ENCODE measurements around the gene CADPS. TPM values are rescaled to one million over a fixed set of nuclear protein-coding genes. Genes with fewer than 3 reads are reported as not detected.

The CADPS gene
- total RNA-seq, 1 donor from 2014 or later, result 1.3 TPM

- no peak for DNase-seq (ENCODE audit: low read depth)
- no peak for FAIRE-seq
- Histone ChIP-seq H3K36me3 (ENCODE audit: control insufficient read depth, insufficient read depth, low read length) (no peaks in the 10 kb centered on the region), H3K27me3 (ENCODE audit: control insufficient read depth, insufficient read depth, low read length) (peaks cover 86% of the 10 kb centered on the region), H3K4me3 (ENCODE audit: low read depth, low read length) (no peak overlapping the region)
- TF ChIP-seq, protein P1, sequence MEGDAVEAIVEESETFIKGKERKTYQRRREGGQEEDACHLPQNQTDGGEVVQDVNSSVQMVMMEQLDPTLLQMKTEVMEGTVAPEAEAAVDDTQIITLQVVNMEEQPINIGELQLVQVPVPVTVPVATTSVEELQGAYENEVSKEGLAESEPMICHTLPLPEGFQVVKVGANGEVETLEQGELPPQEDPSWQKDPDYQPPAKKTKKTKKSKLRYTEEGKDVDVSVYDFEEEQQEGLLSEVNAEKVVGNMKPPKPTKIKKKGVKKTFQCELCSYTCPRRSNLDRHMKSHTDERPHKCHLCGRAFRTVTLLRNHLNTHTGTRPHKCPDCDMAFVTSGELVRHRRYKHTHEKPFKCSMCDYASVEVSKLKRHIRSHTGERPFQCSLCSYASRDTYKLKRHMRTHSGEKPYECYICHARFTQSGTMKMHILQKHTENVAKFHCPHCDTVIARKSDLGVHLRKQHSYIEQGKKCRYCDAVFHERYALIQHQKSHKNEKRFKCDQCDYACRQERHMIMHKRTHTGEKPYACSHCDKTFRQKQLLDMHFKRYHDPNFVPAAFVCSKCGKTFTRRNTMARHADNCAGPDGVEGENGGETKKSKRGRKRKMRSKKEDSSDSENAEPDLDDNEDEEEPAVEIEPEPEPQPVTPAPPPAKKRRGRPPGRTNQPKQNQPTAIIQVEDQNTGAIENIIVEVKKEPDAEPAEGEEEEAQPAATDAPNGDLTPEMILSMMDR (IDR thresholded peaks at IDR 0.05; ENCODE audit: insufficient read depth, low read length, severe bottlenecking), result no peak
Observed at GRCh38 chr3:62371720-62372591, 503.3 kb downstream of the CADPS start.

DNA sequence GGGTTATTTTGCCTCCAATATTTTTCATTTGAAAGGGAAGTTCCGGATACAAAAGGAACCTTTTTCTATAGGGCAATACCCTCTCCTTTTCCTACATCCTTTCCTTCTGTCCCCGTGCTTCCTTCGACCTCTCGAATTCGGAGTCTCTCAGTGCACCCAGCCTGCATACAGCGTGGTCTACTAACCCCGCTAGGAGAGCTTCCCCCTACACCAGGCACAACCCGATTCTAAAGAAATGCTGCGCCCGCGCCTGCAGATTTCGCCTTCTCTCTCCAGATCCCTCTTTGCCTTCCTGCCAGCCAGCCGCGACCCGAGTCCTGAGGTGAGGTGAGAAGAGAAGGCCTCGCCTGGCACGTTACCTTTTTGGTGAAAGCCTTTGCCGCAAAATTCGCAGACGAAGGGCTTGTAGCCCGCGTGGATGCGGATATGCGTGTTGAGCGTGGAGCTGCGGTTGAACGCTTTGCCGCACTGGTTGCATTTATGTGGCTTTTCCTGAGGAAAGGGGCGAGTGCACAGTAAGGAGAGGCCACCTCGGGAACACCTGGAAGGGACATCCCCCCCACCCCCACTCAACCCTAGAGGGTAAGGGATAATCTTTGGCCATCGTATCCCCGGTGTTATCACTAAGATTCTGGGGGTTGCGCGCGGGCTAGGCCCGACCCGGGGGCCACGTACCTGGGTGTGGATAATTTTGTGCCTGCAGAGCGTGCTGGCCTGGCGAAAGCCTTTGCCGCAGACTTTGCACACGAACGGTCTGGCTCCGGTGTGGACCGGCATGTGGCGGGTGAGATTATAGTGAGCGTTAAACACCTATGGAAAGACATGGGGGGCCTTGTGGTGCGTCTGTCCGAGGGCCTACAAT lies 504.1 kb downstream of the CADPS start:
- DNase-seq (ENCODE audit: low read depth) (no peak), FAIRE-seq (no peak)
- H3K36me3 ChIP-seq (ENCODE audit: control insufficient read depth, insufficient read depth, low read length), result no peaks in the 10 kb centered on the region
- H3K4me3 ChIP-seq (ENCODE audit: low read depth, low read length), result no peak overlapping the region
- TF ChIP-seq, protein P1 (IDR thresholded peaks at IDR 0.05; ENCODE audit: insufficient read depth, low read length, severe bottlenecking), result no peak
- H3K27me3 ChIP-seq (ENCODE audit: control insufficient read depth, insufficient read depth, low read length), result peaks cover 88% of the 10 kb centered on the region

GRCh38 chr3:62370112-62370857 lies 504.9 kb downstream of the CADPS start:
- H3K27me3 ChIP-seq (ENCODE audit: control insufficient read depth, insufficient read depth, low read length), result peaks cover 84% of the 10 kb centered on the region
- TF ChIP-seq, protein P1 (IDR thresholded peaks at IDR 0.05; ENCODE audit: insufficient read depth, low read length, severe bottlenecking), result no peak
- H3K36me3 ChIP-seq (ENCODE audit: control insufficient read depth, insufficient read depth, low read length), result no peaks in the 10 kb centered on the region

DNA sequence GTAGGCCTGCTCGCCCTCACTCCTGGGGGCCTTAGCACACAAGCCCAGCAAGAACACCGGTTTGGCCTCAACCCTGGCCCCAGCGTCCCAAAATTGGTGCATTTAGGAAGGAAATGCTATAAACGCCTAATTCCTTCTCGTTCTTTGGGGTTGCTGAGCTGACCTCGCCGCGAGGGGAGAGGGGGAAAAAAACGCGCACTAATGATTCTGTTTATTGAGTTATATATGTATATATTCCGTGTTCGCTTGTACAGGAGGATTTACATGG lies 505.8 kb downstream of the CADPS start:
- H3K36me3 ChIP-seq (ENCODE audit: control insufficient read depth, insufficient read depth, low read length), result no peaks in the 10 kb centered on the region
- peaks cover 79% of the 10 kb centered on the region for H3K27me3 ChIP-seq (ENCODE audit: control insufficient read depth, insufficient read depth, low read length)
- no peak overlapping the region for H3K4me3 ChIP-seq (ENCODE audit: low read depth, low read length)
- DNase-seq (ENCODE audit: low read depth), result no peak
- no peak for FAIRE-seq
- TF ChIP-seq, protein P1 (IDR thresholded peaks at IDR 0.05; ENCODE audit: insufficient read depth, low read length, severe bottlenecking), result no peak

More at GRCh38 chr3:62370112-62370857, 504.9 kb downstream of the CADPS start:
- FAIRE-seq (no peak), DNase-seq (ENCODE audit: low read depth) (no peak)
- H3K4me3 ChIP-seq (ENCODE audit: low read depth, low read length), result no peak overlapping the region

DNA sequence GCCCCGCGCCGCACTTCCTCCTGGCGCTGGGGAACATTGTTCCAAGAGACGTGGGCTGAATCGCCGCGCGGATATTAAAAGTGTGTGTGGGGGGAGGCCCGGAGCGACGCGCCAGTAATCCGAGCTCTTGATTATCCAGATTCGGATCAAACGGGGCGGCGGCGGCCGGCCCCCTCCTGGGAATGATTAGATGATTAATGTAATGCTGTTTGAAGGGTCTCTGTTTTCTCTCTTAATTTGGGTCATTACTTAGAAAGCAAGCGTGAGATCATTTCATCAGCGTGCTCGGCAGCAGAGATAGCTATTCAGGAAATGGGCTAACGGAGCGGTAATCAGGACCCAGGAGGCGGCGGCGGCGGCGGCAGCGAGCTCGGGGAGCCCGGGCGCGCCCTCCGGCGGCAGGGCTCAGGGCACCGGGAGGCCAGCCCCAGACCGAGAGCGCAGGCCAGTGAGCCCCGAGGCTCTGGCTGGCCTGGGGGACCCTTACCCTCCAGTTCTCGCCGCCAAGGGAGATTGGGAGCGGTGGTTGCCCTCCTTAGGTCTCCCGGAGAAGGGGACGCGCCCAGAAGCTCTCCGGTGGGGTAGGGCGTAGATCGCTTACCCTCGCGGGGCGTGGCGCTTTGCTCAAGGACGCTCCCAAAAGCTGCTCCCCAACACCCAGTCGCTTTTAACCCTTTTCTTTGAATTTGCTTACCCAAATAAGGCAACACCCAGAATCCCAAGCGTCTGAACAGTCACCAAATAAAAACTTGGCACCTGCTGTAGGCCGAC lies 506.3 kb downstream of the CADPS start:
- peaks cover 75% of the 10 kb centered on the region for H3K27me3 ChIP-seq (ENCODE audit: control insufficient read depth, insufficient read depth, low read length)
- TF ChIP-seq, protein P1 (IDR thresholded peaks at IDR 0.05; ENCODE audit: insufficient read depth, low read length, severe bottlenecking), result peak; percentile 21
- H3K4me3 ChIP-seq (ENCODE audit: low read depth, low read length), result no peak overlapping the region
- DNase-seq (ENCODE audit: low read depth) (no peak), FAIRE-seq (no peak)
- H3K36me3 ChIP-seq (ENCODE audit: control insufficient read depth, insufficient read depth, low read length), result no peaks in the 10 kb centered on the region

Measured in bronchial epithelial cell (primary cell).